Bronchial epithelial cell (primary cell): ENCODE data around the gene EPHB2. TPM values are rescaled to one million over a fixed set of nuclear protein-coding genes. Genes with fewer than 3 reads are reported as not detected.
A peak's percentile ranks its signal among the peaks of the same experiment; 100 is the strongest.
"Not testable (repeated sequence)": the region's sequence is repeated elsewhere in the genome, so short reads cannot be mapped to it uniquely, and the experiment has no call there.

ENCODE experiments used
- DNase-seq: peaks from one replicate; pipeline ENCODE4 v3.0.0-alpha.2; 2010; ENCODE audit warnings: low read depth
- FAIRE-seq: peaks from 2 replicates; lab custom pipeline; 2011; peaks lifted over from hg19 to GRCh38; lab: Jason Lieb, UNC
- H3K27me3 ChIP-seq: 2 replicates; pipeline ENCODE4 v1.5.1; 2011; ENCODE audit warnings: low read length; ENCODE audit not compliant: control insufficient read depth, insufficient read depth
- H3K36me3 ChIP-seq: 2 replicates; pipeline ENCODE4 v1.5.1; 2011; ENCODE audit warnings: low read length; ENCODE audit not compliant: control insufficient read depth, insufficient read depth
- H3K4me3 ChIP-seq: 2 replicates; pipeline ENCODE4 v1.5.1; 2011; ENCODE audit warnings: mild to moderate bottlenecking, low read depth, low read length, control low read depth
- CTCF ChIP-seq: IDR thresholded peaks from 2 replicates; pipeline ENCODE4 v1.5.1; 2011; ENCODE audit warnings: mild to moderate bottlenecking, moderate library complexity, low read length, control low read depth, inconsistent platforms; ENCODE audit not compliant: insufficient read depth, severe bottlenecking
- total RNA-seq: library from RNA; depleted of rRNA; stranded (reverse); fragments of >200 nt; gene quantifications from 2 replicates; pipeline ENCODE4 v1.2.1, GENCODE V29; 2014

EPHB2 gene
- total RNA-seq, 1 donor from 2014 or later, result 10.0 TPM

DNA sequence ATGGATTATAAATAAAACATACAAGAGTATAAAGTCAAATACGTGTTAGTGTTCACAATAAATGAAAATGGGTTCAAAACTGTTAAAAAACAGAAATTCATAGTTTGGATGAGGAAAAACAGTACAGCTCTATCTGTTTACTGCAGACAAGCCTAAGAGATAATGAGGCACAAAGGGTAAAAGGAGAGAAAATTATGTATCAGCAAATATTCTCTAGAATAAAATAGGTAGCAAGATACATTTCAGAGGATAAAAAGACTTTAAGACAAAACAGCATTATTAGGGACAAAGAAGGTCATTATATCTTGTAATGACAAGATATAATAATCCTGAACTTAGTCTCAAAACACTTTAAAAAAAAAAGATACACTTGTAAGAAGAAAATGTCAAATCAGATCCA lies 123.1 kb downstream of the EPHB2 start:
- no peak for FAIRE-seq
- DNase-seq, result no peak
- no peaks in the 10 kb centered on the region for H3K36me3 ChIP-seq
- no peak overlapping the region for H3K4me3 ChIP-seq
- TF ChIP-seq CTCF, result no peak
- H3K27me3 ChIP-seq, result no peaks in the 10 kb centered on the region

DNA sequence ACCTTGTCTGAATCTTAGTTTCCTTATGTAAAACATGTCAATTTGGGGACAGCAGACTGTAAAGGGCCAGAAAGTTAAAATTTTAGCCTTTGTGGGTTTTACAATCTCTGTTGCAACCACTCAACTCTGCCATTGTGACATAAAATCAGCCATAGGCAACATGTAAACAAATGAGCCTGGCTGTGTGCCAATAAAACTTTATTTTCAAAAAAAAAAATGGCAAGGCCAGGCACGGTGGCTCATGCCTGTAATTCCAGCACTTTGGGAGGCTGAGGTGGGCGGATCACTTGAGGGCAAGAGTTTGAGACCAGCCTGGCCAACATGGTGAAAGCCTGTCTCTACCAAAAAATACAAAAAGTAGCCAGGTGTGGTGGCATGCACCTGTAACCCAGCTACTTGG lies 123.8 kb downstream of the EPHB2 start:
- peak; percentile 49 for DNase-seq
- not testable (repeated sequence) for H3K36me3 ChIP-seq, H3K4me3 ChIP-seq, FAIRE-seq, H3K27me3 ChIP-seq

DNA sequence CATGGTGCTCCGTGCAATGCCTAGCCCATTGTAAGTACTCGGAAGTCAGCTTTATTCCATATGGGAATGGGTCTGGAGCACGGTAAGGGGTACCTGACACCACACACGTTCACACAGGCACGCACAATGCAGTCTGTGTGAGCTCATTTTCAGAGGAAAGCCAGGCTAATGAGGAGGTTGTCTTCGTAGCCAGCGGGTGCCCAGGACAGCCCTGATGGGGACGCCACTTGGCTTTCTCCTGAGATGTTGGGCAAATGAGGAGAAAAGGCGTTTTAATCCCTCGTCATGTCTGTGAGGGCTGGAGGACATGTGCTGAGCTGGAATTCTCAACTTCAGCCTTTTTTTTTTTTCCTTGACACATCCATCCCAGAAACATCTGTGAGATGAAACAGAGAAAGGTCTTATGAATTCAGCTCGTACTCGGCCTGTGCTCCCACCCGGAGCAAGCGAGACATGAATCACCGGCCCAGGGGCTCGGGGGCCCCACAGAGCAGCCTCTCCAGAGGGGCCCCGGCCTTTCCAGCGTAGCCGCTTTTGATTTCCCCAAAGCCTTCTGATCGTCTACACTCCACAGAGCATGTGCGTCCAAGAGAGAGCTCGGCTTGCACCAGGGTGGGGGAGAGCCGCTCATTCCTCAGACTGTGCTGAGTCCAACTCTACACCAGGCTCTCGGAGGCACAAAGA lies 125.1 kb downstream of the EPHB2 start:
- DNase-seq (no peak), FAIRE-seq (peak; percentile 99)
- Histone ChIP-seq H3K27me3 (no peaks in the 10 kb centered on the region), H3K36me3 (no peaks in the 10 kb centered on the region), H3K4me3 (no peak overlapping the region)
- no peak for TF ChIP-seq CTCF

GRCh38 chr1:22836850-22837249 lies 126.2 kb downstream of the EPHB2 start:
- no peaks in the 10 kb centered on the region for H3K27me3 ChIP-seq
- no peak overlapping the region for H3K4me3 ChIP-seq
- FAIRE-seq, result no peak
- no peak for DNase-seq
- TF ChIP-seq CTCF, result no peak
- H3K36me3 ChIP-seq, result no peaks in the 10 kb centered on the region

GRCh38 chr1:22837332-22837731 lies 126.7 kb downstream of the EPHB2 start:
- no peak overlapping the region for H3K4me3 ChIP-seq
- DNase-seq (no peak), FAIRE-seq (no peak)
- peaks cover under 1% of the 10 kb centered on the region for H3K36me3 ChIP-seq
- no peaks in the 10 kb centered on the region for H3K27me3 ChIP-seq
- TF ChIP-seq CTCF, result no peak

DNA sequence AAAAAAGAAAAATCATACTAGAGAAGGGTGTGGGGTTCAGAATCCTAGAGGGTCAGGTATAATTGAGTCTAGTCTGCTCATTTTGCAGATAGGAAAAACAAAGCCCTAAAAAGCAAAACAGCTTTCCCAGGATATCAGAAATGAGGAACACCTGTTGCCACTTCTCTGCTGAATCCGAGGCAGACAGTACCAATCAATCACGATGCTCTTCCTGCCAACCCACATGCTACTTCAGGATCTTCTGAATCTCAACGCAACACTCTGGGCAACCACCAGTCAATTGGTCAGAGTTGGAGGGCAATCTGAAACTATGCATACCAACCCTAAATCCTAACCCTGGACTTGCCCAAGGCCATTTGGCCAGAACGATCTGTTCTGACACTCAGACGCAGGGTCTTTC lies 128.3 kb downstream of the EPHB2 start:
- no peaks in the 10 kb centered on the region for H3K27me3 ChIP-seq
- peaks cover 2% of the 10 kb centered on the region for H3K36me3 ChIP-seq
- TF ChIP-seq CTCF, result no peak
- DNase-seq, result no peak
- peak; percentile 88 for FAIRE-seq
- H3K4me3 ChIP-seq, result no peak overlapping the region
